ENCODE results near the gene ACAP3.
A peak's percentile ranks its signal among the peaks of the same experiment; 100 is the strongest.

Gene ACAP3

DNA sequence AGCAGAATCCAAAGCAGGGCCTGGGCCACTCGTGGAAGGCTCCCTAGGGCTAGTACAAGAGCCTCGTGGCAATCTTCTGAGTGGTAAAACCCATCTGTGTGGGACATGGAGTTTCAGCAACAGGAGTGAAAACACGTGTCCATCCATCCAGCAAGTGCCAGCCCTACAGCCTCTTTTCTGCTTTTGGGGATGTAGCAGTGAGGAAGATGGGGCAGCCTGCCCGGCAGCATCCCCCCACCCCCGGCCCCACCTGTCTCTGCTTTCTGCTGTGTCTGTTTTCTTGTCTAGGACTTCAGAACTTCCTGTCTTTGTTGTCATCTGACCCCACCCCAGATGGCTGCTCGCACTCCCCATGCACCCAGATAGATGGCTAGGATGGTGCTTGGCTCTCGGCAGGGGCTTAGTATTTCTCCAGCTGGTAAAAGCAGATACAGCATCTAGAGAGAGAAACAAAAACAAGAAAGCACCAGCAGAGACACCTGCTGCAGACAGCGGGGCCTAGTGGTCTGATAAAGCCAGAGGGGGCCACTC is 18.4 kb upstream of the ACAP3 start:
- H3K36me3 ChIP-seq (ENCODE audit: control insufficient read depth, insufficient read depth, low read length), result peaks cover 18% of the 10 kb centered on the region; the same call in 1 of the 2 replicates
- no peak overlapping the region for H3K4me3 ChIP-seq (ENCODE audit: low read depth, low read length)
- no peak overlapping the region for H3K9ac ChIP-seq (ENCODE audit: low read depth, low read length)
- H3K27ac ChIP-seq (ENCODE audit: low read depth, low read length), result no peak overlapping the region
- no peaks in the 10 kb centered on the region for H3K4me1 ChIP-seq (ENCODE audit: control insufficient read depth, insufficient read depth, low read length)
- no peaks in the 10 kb centered on the region for H3K9me3 ChIP-seq (ENCODE audit: control insufficient read depth, insufficient read depth, low read length)
- H3K27me3 ChIP-seq (ENCODE audit: control insufficient read depth, insufficient read depth, low read length), result no peaks in the 10 kb centered on the region

GRCh38 chr1:1325288-1326074 is 17.8 kb upstream of the ACAP3 start:
- no peaks in the 10 kb centered on the region for H3K9me3 ChIP-seq (ENCODE audit: control insufficient read depth, insufficient read depth, low read length)
- no peaks in the 10 kb centered on the region for H3K27me3 ChIP-seq (ENCODE audit: control insufficient read depth, insufficient read depth, low read length)
- no peaks in the 10 kb centered on the region for H3K4me1 ChIP-seq (ENCODE audit: control insufficient read depth, insufficient read depth, low read length)
- H3K27ac ChIP-seq (ENCODE audit: low read depth, low read length), result peak overlapping the region; percentile 42
- H3K4me3 ChIP-seq (ENCODE audit: low read depth, low read length), result peak overlapping the region; percentile 95
- peaks cover 22% of the 10 kb centered on the region; the same call in 1 of the 2 replicates for H3K36me3 ChIP-seq (ENCODE audit: control insufficient read depth, insufficient read depth, low read length)
- peak overlapping the region; percentile 61; the same call in 1 of the 2 replicates for H3K9ac ChIP-seq (ENCODE audit: low read depth, low read length)

GRCh38 chr1:1324524-1325287 is 17.0 kb upstream of the ACAP3 start, which contains the start of the genes CPTP and INTS11:
CPTP (plus strand) TSS chr1:1324802; CDS start chr1:1326911, 2,109 bp downstream.
INTS11 (minus strand) TSS chr1:1324660; CDS start chr1:1324608, 52 bp downstream.
- no peaks in the 10 kb centered on the region for H3K27me3 ChIP-seq (ENCODE audit: control insufficient read depth, insufficient read depth, low read length)
- H3K9ac ChIP-seq (ENCODE audit: low read depth, low read length), result peak within 1 kb of the TSS; percentile 83
- peak within 1 kb of the TSS; percentile 95 for H3K4me3 ChIP-seq (ENCODE audit: low read depth, low read length)
- H3K4me1 ChIP-seq (ENCODE audit: control insufficient read depth, insufficient read depth, low read length), result no peaks in the 10 kb centered on the region
- no peaks in the 10 kb centered on the region for H3K9me3 ChIP-seq (ENCODE audit: control insufficient read depth, insufficient read depth, low read length)
- peak within 1 kb of the TSS; percentile 61 for H3K27ac ChIP-seq (ENCODE audit: low read depth, low read length)
- peaks cover 29% of the 10 kb centered on the region for H3K36me3 ChIP-seq (ENCODE audit: control insufficient read depth, insufficient read depth, low read length)

DNA sequence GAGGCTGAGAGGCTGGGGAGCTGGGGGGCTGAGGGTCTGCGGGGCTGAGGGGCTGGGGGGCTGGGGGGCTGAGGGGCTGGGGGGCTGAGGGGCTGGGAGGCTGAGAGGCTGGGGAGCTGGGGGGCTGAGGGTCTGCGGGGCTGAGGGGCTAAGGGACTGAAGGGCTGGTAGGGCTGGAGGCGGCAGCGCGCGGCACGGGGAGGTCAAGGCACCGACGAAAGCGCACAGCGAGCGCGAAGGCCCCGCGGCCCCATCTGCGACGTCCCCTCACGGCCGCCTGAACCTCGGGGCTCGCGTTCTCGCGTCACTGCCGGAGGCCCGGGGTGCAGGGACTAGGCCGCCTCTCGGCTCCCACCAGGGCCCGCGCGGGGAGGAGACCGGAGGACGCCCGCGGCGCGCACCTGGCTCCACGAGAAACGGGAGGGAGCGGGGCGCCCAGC is 16.4 kb upstream of the ACAP3 start:
- H3K9me3 ChIP-seq (ENCODE audit: control insufficient read depth, insufficient read depth, low read length), result no peaks in the 10 kb centered on the region
- peak overlapping the region; percentile 83 for H3K9ac ChIP-seq (ENCODE audit: low read depth, low read length)
- peaks cover 35% of the 10 kb centered on the region for H3K36me3 ChIP-seq (ENCODE audit: control insufficient read depth, insufficient read depth, low read length)
- H3K4me3 ChIP-seq (ENCODE audit: low read depth, low read length), result peak overlapping the region; percentile 95
- no peaks in the 10 kb centered on the region for H3K4me1 ChIP-seq (ENCODE audit: control insufficient read depth, insufficient read depth, low read length)
- no peaks in the 10 kb centered on the region for H3K27me3 ChIP-seq (ENCODE audit: control insufficient read depth, insufficient read depth, low read length)
- peak overlapping the region; percentile 61 for H3K27ac ChIP-seq (ENCODE audit: low read depth, low read length)

- Histone ChIP-seq H3K9ac (ENCODE audit: low read depth, low read length) (no peak overlapping the region), H3K27ac (ENCODE audit: low read depth, low read length) (no peak overlapping the region), H3K36me3 (ENCODE audit: control insufficient read depth, insufficient read depth, low read length) (peaks cover 40% of the 10 kb centered on the region), H3K27me3 (ENCODE audit: control insufficient read depth, insufficient read depth, low read length) (no peaks in the 10 kb centered on the region), H3K4me1 (ENCODE audit: control insufficient read depth, insufficient read depth, low read length) (no peaks in the 10 kb centered on the region), H3K9me3 (ENCODE audit: control insufficient read depth, insufficient read depth, low read length) (no peaks in the 10 kb centered on the region), H3K4me3 (ENCODE audit: low read depth, low read length) (no peak overlapping the region; the same call in 1 of the 2 replicates)
Observed at GRCh38 chr1:1322952-1323351, 15.2 kb upstream of the ACAP3 start.

- Histone ChIP-seq H3K27me3 (ENCODE audit: control insufficient read depth, insufficient read depth, low read length) (no peaks in the 10 kb centered on the region), H3K36me3 (ENCODE audit: control insufficient read depth, insufficient read depth, low read length) (peaks cover 43% of the 10 kb centered on the region), H3K27ac (ENCODE audit: low read depth, low read length) (no peak overlapping the region), H3K4me3 (ENCODE audit: low read depth, low read length) (no peak overlapping the region), H3K9me3 (ENCODE audit: control insufficient read depth, insufficient read depth, low read length) (no peaks in the 10 kb centered on the region), H3K4me1 (ENCODE audit: control insufficient read depth, insufficient read depth, low read length) (no peaks in the 10 kb centered on the region), H3K9ac (ENCODE audit: low read depth, low read length) (no peak overlapping the region)
Observed at GRCh38 chr1:1322418-1322817, 14.7 kb upstream of the ACAP3 start.

DNA sequence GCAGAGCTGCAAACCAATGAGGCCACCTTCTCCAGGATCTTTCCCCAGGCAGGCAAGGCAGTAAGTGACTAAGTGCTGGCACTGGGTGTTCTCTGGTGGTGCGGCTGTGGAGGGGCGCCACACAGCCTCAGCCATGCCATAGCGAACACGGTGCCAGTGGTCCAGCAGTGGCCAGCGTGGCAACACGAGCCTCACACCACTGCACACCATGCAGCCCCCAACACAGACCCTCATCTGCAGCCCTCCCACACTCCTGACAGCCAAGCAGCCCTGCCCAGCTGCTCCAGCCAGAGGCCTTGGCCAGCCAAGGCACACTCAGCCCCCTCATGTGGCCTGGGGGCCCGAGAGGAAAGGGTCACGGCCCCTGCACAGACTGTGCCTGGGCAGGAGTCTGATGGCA is 13.7 kb upstream of the ACAP3 start:
- H3K9ac ChIP-seq (ENCODE audit: low read depth, low read length), result no peak overlapping the region
- H3K27ac ChIP-seq (ENCODE audit: low read depth, low read length), result no peak overlapping the region
- no peaks in the 10 kb centered on the region for H3K9me3 ChIP-seq (ENCODE audit: control insufficient read depth, insufficient read depth, low read length)
- peaks cover 40% of the 10 kb centered on the region for H3K36me3 ChIP-seq (ENCODE audit: control insufficient read depth, insufficient read depth, low read length)
- no peaks in the 10 kb centered on the region for H3K27me3 ChIP-seq (ENCODE audit: control insufficient read depth, insufficient read depth, low read length)
- H3K4me3 ChIP-seq (ENCODE audit: low read depth, low read length), result no peak overlapping the region
- no peaks in the 10 kb centered on the region for H3K4me1 ChIP-seq (ENCODE audit: control insufficient read depth, insufficient read depth, low read length)

- Histone ChIP-seq H3K4me1 (ENCODE audit: control insufficient read depth, insufficient read depth, low read length) (peaks cover 3% of the 10 kb centered on the region; the same call in 1 of the 2 replicates), H3K9ac (ENCODE audit: low read depth, low read length) (no peak overlapping the region), H3K27ac (ENCODE audit: low read depth, low read length) (no peak overlapping the region)
Observed at GRCh38 chr1:1320666-1321448, 13.1 kb upstream of the ACAP3 start.

GRCh38 chr1:1319646-1319941 is 11.9 kb upstream of the ACAP3 start:
- H3K4me1 ChIP-seq (ENCODE audit: control insufficient read depth, insufficient read depth, low read length), result peaks cover 10% of the 10 kb centered on the region
- H3K27ac ChIP-seq (ENCODE audit: low read depth, low read length), result no peak overlapping the region
- H3K27me3 ChIP-seq (ENCODE audit: control insufficient read depth, insufficient read depth, low read length), result no peaks in the 10 kb centered on the region
- no peaks in the 10 kb centered on the region for H3K9me3 ChIP-seq (ENCODE audit: control insufficient read depth, insufficient read depth, low read length)
- H3K9ac ChIP-seq (ENCODE audit: low read depth, low read length), result no peak overlapping the region
- peaks cover 45% of the 10 kb centered on the region for H3K36me3 ChIP-seq (ENCODE audit: control insufficient read depth, insufficient read depth, low read length)
- no peak overlapping the region for H3K4me3 ChIP-seq (ENCODE audit: low read depth, low read length)

More at GRCh38 chr1:1320666-1321448, 13.1 kb upstream of the ACAP3 start:
- Histone ChIP-seq H3K4me3 (ENCODE audit: low read depth, low read length) (no peak overlapping the region), H3K27me3 (ENCODE audit: control insufficient read depth, insufficient read depth, low read length) (no peaks in the 10 kb centered on the region), H3K36me3 (ENCODE audit: control insufficient read depth, insufficient read depth, low read length) (peaks cover 40% of the 10 kb centered on the region), H3K9me3 (ENCODE audit: control insufficient read depth, insufficient read depth, low read length) (no peaks in the 10 kb centered on the region)

GRCh38 chr1:1318777-1319645 is 11.3 kb upstream of the ACAP3 start:
- Histone ChIP-seq H3K9me3 (ENCODE audit: control insufficient read depth, insufficient read depth, low read length) (no peaks in the 10 kb centered on the region), H3K36me3 (ENCODE audit: control insufficient read depth, insufficient read depth, low read length) (peaks cover 51% of the 10 kb centered on the region)

More at GRCh38 chr1:1318777-1319645, 11.3 kb upstream of the ACAP3 start:
- Histone ChIP-seq H3K27me3 (ENCODE audit: control insufficient read depth, insufficient read depth, low read length) (no peaks in the 10 kb centered on the region), H3K9ac (ENCODE audit: low read depth, low read length) (no peak overlapping the region), H3K4me1 (ENCODE audit: control insufficient read depth, insufficient read depth, low read length) (peaks cover 10% of the 10 kb centered on the region), H3K4me3 (ENCODE audit: low read depth, low read length) (no peak overlapping the region), H3K27ac (ENCODE audit: low read depth, low read length) (no peak overlapping the region)

All from HUES48 (cell line).